Mesothelial cell of epicardium (in vitro differentiated cells): ENCODE data around the gene PRDM5. TPM values are rescaled to one million over a fixed set of nuclear protein-coding genes. Genes with fewer than 3 reads are reported as not detected.
A peak's percentile ranks its signal among the peaks of the same experiment; 100 is the strongest.

Experiments used
- DNase-seq, 2 experiments: peaks; one replicate each; pipeline ENCODE4 v3.0.0; 2021; ENCODE audit warnings: low spot score in 2 of 2; ENCODE audit not compliant: unreplicated experiment in 2 of 2
- H3K27ac Mint-ChIP-seq: 2 replicates; pipeline ENCODE4 v1.8.0; 2021; ENCODE audit warnings: mixed read lengths
- H3K27me3 Mint-ChIP-seq: 2 replicates; pipeline ENCODE4 v1.8.0; 2021; ENCODE audit warnings: low read depth, mixed read lengths
- H3K36me3 Mint-ChIP-seq: 2 replicates; pipeline ENCODE4 v1.8.0; 2021; ENCODE audit warnings: mixed read lengths
- H3K4me1 Mint-ChIP-seq: 2 replicates; pipeline ENCODE4 v1.8.0; 2021; ENCODE audit warnings: mixed read lengths
- H3K4me3 Mint-ChIP-seq: 2 replicates; pipeline ENCODE4 v1.8.0; 2021; ENCODE audit warnings: mild to moderate bottlenecking, moderate library complexity, mixed read lengths
- H3K9me3 Mint-ChIP-seq: 2 replicates; pipeline ENCODE4 v1.8.0; 2021; ENCODE audit warnings: mixed read lengths
- CTCF ChIP-seq: fragments of 200-600 bp; sonication (generic); IDR thresholded peaks from one replicate; pipeline ENCODE4 v1.5.0; 2021; ENCODE audit warnings: antibody characterized with exemption; ENCODE audit not compliant: unreplicated experiment
- total RNA-seq: library from RNA; stranded (reverse); gene quantifications from 3 replicates; pipeline ENCODE4 v1.2.1, GENCODE V29; 2021

The PRDM5 gene
- total RNA-seq, 1 donor from 2014 or later = 30.2 TPM

DNA sequence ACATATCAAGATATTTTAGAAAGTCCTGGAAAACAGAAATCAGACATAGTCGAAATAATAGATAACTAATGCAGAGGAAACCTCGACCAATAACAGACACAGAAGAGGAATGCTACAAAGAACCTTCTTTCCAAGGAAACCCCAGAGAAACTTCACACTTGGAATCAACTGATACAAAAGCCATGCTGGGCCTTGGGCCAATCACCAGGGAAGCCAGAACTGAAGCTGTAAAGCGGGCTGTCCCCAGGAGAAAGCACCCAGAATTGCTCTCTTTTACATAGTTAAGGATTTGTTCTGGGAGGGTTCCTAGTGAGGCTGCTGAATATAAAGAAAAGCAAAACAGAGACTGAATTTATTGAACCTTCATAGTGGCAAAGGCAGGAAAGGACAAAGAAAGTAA, 100.5 kb downstream of the PRDM5 start:
- TF ChIP-seq CTCF = no peak
- H3K36me3 Mint-ChIP-seq = peaks cover 2% of the 10 kb centered on the region
- no peaks in the 10 kb centered on the region for H3K27me3 Mint-ChIP-seq
- H3K4me3 Mint-ChIP-seq = no peak overlapping the region
- H3K9me3 Mint-ChIP-seq = no peaks in the 10 kb centered on the region
- DNase-seq = no peak
- peaks cover 13% of the 10 kb centered on the region for H3K4me1 Mint-ChIP-seq
- H3K27ac Mint-ChIP-seq = no peak overlapping the region

GRCh38 chr4:120821029-120821428, 101.5 kb downstream of the PRDM5 start:
- no peaks in the 10 kb centered on the region for H3K27me3 Mint-ChIP-seq
- H3K9me3 Mint-ChIP-seq = no peaks in the 10 kb centered on the region
- no peak overlapping the region for H3K27ac Mint-ChIP-seq
- H3K4me1 Mint-ChIP-seq = peaks cover 12% of the 10 kb centered on the region
- H3K4me3 Mint-ChIP-seq = no peak overlapping the region
- no peak for DNase-seq
- no peak for TF ChIP-seq CTCF
- peaks cover 2% of the 10 kb centered on the region for H3K36me3 Mint-ChIP-seq

GRCh38 chr4:120819805-120820437, 102.6 kb downstream of the PRDM5 start:
- H3K36me3 Mint-ChIP-seq = peaks cover 2% of the 10 kb centered on the region

GRCh38 chr4:120816296-120816965, 106.1 kb downstream of the PRDM5 start:
- Mint-ChIP-seq H3K27me3 (no peaks in the 10 kb centered on the region), H3K36me3 (peaks cover 7% of the 10 kb centered on the region), H3K27ac (peak overlapping the region; percentile 32), H3K4me1 (peaks cover 5% of the 10 kb centered on the region), H3K9me3 (peaks cover 4% of the 10 kb centered on the region), H3K4me3 (peak overlapping the region; percentile 7)
- TF ChIP-seq CTCF = no peak
- DNase-seq = no peak

More at GRCh38 chr4:120819805-120820437, 102.6 kb downstream of the PRDM5 start:
- TF ChIP-seq CTCF = no peak
- H3K9me3 Mint-ChIP-seq = no peaks in the 10 kb centered on the region
- DNase-seq = no peak
- no peak overlapping the region for H3K4me3 Mint-ChIP-seq
- H3K27ac Mint-ChIP-seq = no peak overlapping the region
- H3K27me3 Mint-ChIP-seq = no peaks in the 10 kb centered on the region
- H3K4me1 Mint-ChIP-seq = peaks cover 8% of the 10 kb centered on the region

DNA sequence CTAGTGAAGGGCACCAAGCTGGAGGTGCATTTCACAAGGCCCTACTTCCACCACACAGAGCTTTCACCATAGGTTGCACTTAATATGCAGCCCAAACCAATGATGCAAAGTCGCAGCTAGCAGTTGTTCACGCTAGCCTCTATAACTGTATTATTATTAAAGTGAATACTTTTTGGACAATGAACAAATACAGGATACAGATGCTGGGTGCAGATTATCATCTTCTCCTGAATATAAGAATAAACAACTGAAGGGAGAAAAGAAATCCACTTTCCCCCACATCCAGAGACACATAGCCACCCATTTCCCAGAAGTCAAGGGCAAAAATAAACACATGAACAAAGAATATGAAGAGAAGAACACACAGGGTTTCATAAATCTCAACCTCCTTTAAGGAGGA, 107.2 kb downstream of the PRDM5 start:
- H3K9me3 Mint-ChIP-seq = peaks cover 4% of the 10 kb centered on the region
- peaks cover 5% of the 10 kb centered on the region for H3K4me1 Mint-ChIP-seq
- H3K36me3 Mint-ChIP-seq = peaks cover 9% of the 10 kb centered on the region
- H3K4me3 Mint-ChIP-seq = no peak overlapping the region
- no peak overlapping the region for H3K27ac Mint-ChIP-seq
- no peak for TF ChIP-seq CTCF
- H3K27me3 Mint-ChIP-seq = no peaks in the 10 kb centered on the region
- DNase-seq = no peak
